H9 (cell line): ENCODE results near the gene NAA35. TPM values are rescaled to one million over a fixed set of nuclear protein-coding genes. Genes with fewer than 3 reads are reported as not detected.

Source experiments
- DNase-seq: peaks from one replicate; pipeline ENCODE4 v3.0.0-alpha.2; 2017
- H2AFZ ChIP-seq: one replicate; pipeline ENCODE4 v1.6.1; 2013; ENCODE audit warnings: mild to moderate bottlenecking, low read length, control low read depth, moderate library complexity
- H2AK5ac ChIP-seq: 2 replicates; pipeline ENCODE4 v1.6.1; 2013; ENCODE audit warnings: low read length, control low read depth, mixed read lengths; ENCODE audit not compliant: insufficient read length
- H2BK120ac ChIP-seq: one replicate; pipeline ENCODE4 v1.6.1; 2013; ENCODE audit warnings: low read depth, mild to moderate bottlenecking, low read length, control low read depth, inconsistent platforms; ENCODE audit not compliant: poor library complexity, severe bottlenecking
- H2BK12ac ChIP-seq: 2 replicates; pipeline ENCODE4 v1.6.1; 2013; ENCODE audit warnings: low read length, control low read depth, mixed read lengths, low read depth; ENCODE audit not compliant: insufficient read length
- H2BK15ac ChIP-seq: 2 replicates; pipeline ENCODE4 v1.6.1; 2013; ENCODE audit warnings: low read depth, low read length, control low read depth
- H2BK20ac ChIP-seq: one replicate; pipeline ENCODE4 v1.6.1; 2013; ENCODE audit warnings: low read depth, mild to moderate bottlenecking, low read length, control low read depth, inconsistent platforms; ENCODE audit not compliant: poor library complexity, severe bottlenecking
- H2BK5ac ChIP-seq: 2 replicates; pipeline ENCODE4 v1.6.1; 2013; ENCODE audit warnings: low read length, control low read depth, mixed read lengths; ENCODE audit not compliant: insufficient read length
- H3K14ac ChIP-seq: 2 replicates; pipeline ENCODE4 v1.6.1; 2013; ENCODE audit warnings: low read length, control low read depth; ENCODE audit not compliant: insufficient read depth
- H3K18ac ChIP-seq: 2 replicates; pipeline ENCODE4 v1.6.1; 2013; ENCODE audit warnings: low read depth, mild to moderate bottlenecking, mixed read lengths, low read length, control low read depth; ENCODE audit not compliant: insufficient read length
- H3K23ac ChIP-seq: 2 replicates; pipeline ENCODE4 v1.6.1; 2013; ENCODE audit warnings: low read length, control low read depth, mixed read lengths, low read depth; ENCODE audit not compliant: insufficient read length
- H3K23me2 ChIP-seq: 2 replicates; pipeline ENCODE4 v1.6.1; 2013; ENCODE audit warnings: low read depth, mild to moderate bottlenecking, mixed read lengths, low read length, control low read depth; ENCODE audit not compliant: insufficient read length, poor library complexity, severe bottlenecking
- H3K27ac ChIP-seq: 2 replicates; pipeline ENCODE4 v1.5.1; 2013; ENCODE audit warnings: low read length, control low read depth, mixed read lengths, low read depth; ENCODE audit not compliant: insufficient read length
- H3K27me3 ChIP-seq: 2 replicates; pipeline ENCODE4 v1.6.1; 2013; ENCODE audit warnings: low read length, control low read depth, inconsistent platforms; ENCODE audit not compliant: insufficient read depth
- H3K4ac ChIP-seq: 2 replicates; pipeline ENCODE4 v1.6.1; 2013; ENCODE audit warnings: low read depth, mild to moderate bottlenecking, control low read depth, inconsistent platforms, low read length, moderate library complexity
- H3K4me1 ChIP-seq: 2 replicates; pipeline ENCODE4 v1.6.1; 2013; ENCODE audit warnings: low read length, control low read depth, inconsistent platforms; ENCODE audit not compliant: insufficient read depth
- H3K4me2 ChIP-seq: 2 replicates; pipeline ENCODE4 v1.6.1; 2013; ENCODE audit warnings: low read length, control low read depth, mixed read lengths; ENCODE audit not compliant: insufficient read length, insufficient read depth
- H3K56ac ChIP-seq: 2 replicates; pipeline ENCODE4 v1.6.1; 2013; ENCODE audit warnings: low read depth, mild to moderate bottlenecking, mixed read lengths, low read length, control low read depth; ENCODE audit not compliant: insufficient read length
- H3K79me1 ChIP-seq: 2 replicates; pipeline ENCODE4 v1.6.1; 2013; ENCODE audit warnings: low read depth, mild to moderate bottlenecking, moderate library complexity, low read length, control low read depth, inconsistent platforms; ENCODE audit not compliant: insufficient read depth, poor library complexity, severe bottlenecking
- H3K79me2 ChIP-seq: 2 replicates; pipeline ENCODE4 v1.6.1; 2013; ENCODE audit warnings: low read length, control low read depth, inconsistent platforms; ENCODE audit not compliant: insufficient read depth
- H3K9ac ChIP-seq: 2 replicates; pipeline ENCODE4 v1.6.1; 2013; ENCODE audit warnings: low read length, control low read depth, mixed read lengths; ENCODE audit not compliant: insufficient read length; ENCODE audit errors: extremely low read depth
- H3K9me3 ChIP-seq: one replicate; pipeline ENCODE4 v1.6.1; 2013; ENCODE audit warnings: low read depth, low read length, inconsistent platforms; ENCODE audit not compliant: control insufficient read depth
- H3T11ph ChIP-seq: one replicate; pipeline ENCODE4 v1.6.1; 2013; ENCODE audit warnings: mild to moderate bottlenecking, low read length, control low read depth, inconsistent platforms
- H4K20me1 ChIP-seq: one replicate; pipeline ENCODE4 v1.6.1; 2013; ENCODE audit not compliant: control insufficient read depth, insufficient read length, insufficient read depth
- H4K5ac ChIP-seq: 2 replicates; pipeline ENCODE4 v1.6.1; 2013; ENCODE audit warnings: low read depth, mild to moderate bottlenecking, mixed read lengths, low read length, control low read depth; ENCODE audit not compliant: insufficient read length
- H4K8ac ChIP-seq: replicated peaks from 2 replicates; pipeline ENCODE4 v1.6.1; 2013; ENCODE audit warnings: low read length, control low read depth, mixed read lengths, low read depth; ENCODE audit not compliant: insufficient read length
- H4K91ac ChIP-seq: 2 replicates; pipeline ENCODE4 v1.6.1; 2013; ENCODE audit warnings: low read depth, mild to moderate bottlenecking, moderate library complexity, mixed read lengths, low read length, control low read depth; ENCODE audit not compliant: insufficient read length
- H3K27ac Mint-ChIP-seq, 3 experiments: 2 replicates in 2 of 3; 3 replicates in 1 of 3; pipeline ENCODE4 v1.8.0; 2020 to 2021; ENCODE audit warnings: mixed read lengths in 3 of 3, mild to moderate bottlenecking in 1 of 3, moderate library complexity in 1 of 3
- H3K27me3 Mint-ChIP-seq: 2 replicates; pipeline ENCODE4 v1.8.0; 2021; ENCODE audit warnings: low read depth, mild to moderate bottlenecking, moderate library complexity, mixed read lengths
- H3K36me3 Mint-ChIP-seq, 3 experiments: 2 replicates in 2 of 3; 3 replicates in 1 of 3; pipeline ENCODE4 v1.8.0; 2020 to 2021; ENCODE audit warnings: low read depth in 3 of 3, mixed read lengths in 3 of 3; ENCODE audit not compliant: insufficient read depth in 1 of 3
- H3K4me1 Mint-ChIP-seq, 2 experiments: 2 replicates each; pipeline ENCODE4 v1.8.0; 2020; ENCODE audit warnings: mixed read lengths in 2 of 2
- H3K4me3 Mint-ChIP-seq, 2 experiments: 2 replicates in 1 of 2; 3 replicates in 1 of 2; pipeline ENCODE4 v1.8.0; 2020 to 2021; ENCODE audit warnings: mild to moderate bottlenecking in 2 of 2, mixed read lengths in 2 of 2, moderate library complexity in 1 of 2
- H3K9me3 Mint-ChIP-seq, 2 experiments: 2 replicates in 1 of 2; 3 replicates in 1 of 2; pipeline ENCODE4 v1.8.0; 2020; ENCODE audit warnings: mild to moderate bottlenecking in 2 of 2, mixed read lengths in 2 of 2, moderate library complexity in 1 of 2
- CTCF ChIP-seq: fragments of 200-600 bp; sonication (generic); conservative IDR thresholded peaks from 3 replicates; pipeline ENCODE4 v1.8.0; 2021; ENCODE audit warnings: antibody characterized with exemption, mild to moderate bottlenecking
- WGBS: extraction: QIAGEN DNeasy Blood & Tissue Kit; methylation state at CpG from one replicate; pipeline ENCODE4 v1.1.7; 2013; ENCODE audit warnings: missing lambda C conversion rate, low lambda C conversion rate, mixed read lengths; ENCODE audit not compliant: insufficient read length; ENCODE audit errors: extremely low coverage; 5-methylcytosine and 5-hydroxymethylcytosine counted together
- total RNA-seq: library from RNA; stranded (reverse); gene quantifications from 2 replicates; pipeline ENCODE4 v1.2.1, GENCODE V29; 2021

Gene NAA35
- total RNA-seq, 1 experiment from 2014 or later, result 38.6 TPM

- Histone ChIP-seq H3K23me2 (no peaks in the 10 kb centered on the region), H3K9me3 (no peaks in the 10 kb centered on the region), H2BK15ac (no peak overlapping the region), H3K18ac (no peak overlapping the region), H3K4ac (no peak overlapping the region), H3K14ac (no peak overlapping the region), H3K9ac (no peak overlapping the region), H4K8ac (no peak overlapping the region), H4K5ac (no peak overlapping the region), H3K27me3 (no peaks in the 10 kb centered on the region), H3K4me2 (no peak overlapping the region), H3K79me1 (peaks cover 3% of the 10 kb centered on the region), H2BK20ac (no peak overlapping the region), H2AK5ac (no peak overlapping the region), H2BK120ac (no peak overlapping the region), H2AFZ (no peak overlapping the region), H3T11ph (no peak overlapping the region), H3K23ac (no peak overlapping the region), H2BK5ac (no peak overlapping the region), H2BK12ac (no peak overlapping the region), H3K4me1 (no peaks in the 10 kb centered on the region), H4K20me1 (no peaks in the 10 kb centered on the region), H3K79me2 (peaks cover 22% of the 10 kb centered on the region), H3K27ac (no peak overlapping the region), H3K56ac (no peak overlapping the region), H4K91ac (no peak overlapping the region)
- no CpG with 5 or more reads among the region's 2 CpGs for WGBS
- no peak overlapping the region; a peak in 1 of 7 replicates for H3K27ac Mint-ChIP-seq
- H3K9me3 Mint-ChIP-seq, result no peaks in the 10 kb centered on the region
- no peak for TF ChIP-seq CTCF
- peaks cover 29 to 31% (median 29%) of the 10 kb centered on the region in 3 experiments; a peak in 6 of 7 replicates for H3K36me3 Mint-ChIP-seq
- H3K4me1 Mint-ChIP-seq, result peaks cover 2 to 5% of the 10 kb centered on the region in 2 experiments; a peak in 3 of 4 replicates
- no peak for DNase-seq
- no peaks in the 10 kb centered on the region for H3K27me3 Mint-ChIP-seq
- H3K4me3 Mint-ChIP-seq, result no peak overlapping the region
Observed at GRCh38 chr9:85944672-85945071, 3.7 kb downstream of the NAA35 start.
